ENCODE measurements around the gene LHFPL4.

GRCh38 chr3:9565316-9565715 is 11.7 kb upstream of the LHFPL4 start:
- TF ChIP-seq POLR2A (IDR thresholded peaks at IDR 0.05; ENCODE audit: extremely low read depth, insufficient read length) (no peak), MAX (IDR thresholded peaks at IDR 0.05; ENCODE audit: low read depth, low read length) (no peak)
